Measurements from ENCODE around the gene NRAP. TPM values are rescaled to one million over a fixed set of nuclear protein-coding genes. Genes with fewer than 3 reads are reported as not detected.

NRAP gene
- total and polyA plus RNA-seq, 7 donors, result 41.4 to 2,239 (median 1,429) TPM

- ATAC-seq, result no peak
- Histone ChIP-seq H3K27me3 (ENCODE audit: insufficient read depth in 3 of 3, low read length in 2 of 3) (no peaks in the 10 kb centered on the region), H3K4me3 (no peak overlapping the region), H3K36me3 (ENCODE audit: insufficient read depth in 1 of 2, low read depth in 1 of 2) (peaks cover 4 to 100% of the 10 kb centered on the region in 2 donors), H3K4me1 (no peaks in the 10 kb centered on the region), H3K9me3 (no peaks in the 10 kb centered on the region), H3K27ac (no peak overlapping the region)
- WGBS, 3 donors, result 78 to 84% (median 82%) methylated on average over 8 of the region's 8 CpGs
- intact Hi-C loops (cut with DNase I), result no loop called here
- DNase-seq, result no peak
- TF ChIP-seq, protein P1, sequence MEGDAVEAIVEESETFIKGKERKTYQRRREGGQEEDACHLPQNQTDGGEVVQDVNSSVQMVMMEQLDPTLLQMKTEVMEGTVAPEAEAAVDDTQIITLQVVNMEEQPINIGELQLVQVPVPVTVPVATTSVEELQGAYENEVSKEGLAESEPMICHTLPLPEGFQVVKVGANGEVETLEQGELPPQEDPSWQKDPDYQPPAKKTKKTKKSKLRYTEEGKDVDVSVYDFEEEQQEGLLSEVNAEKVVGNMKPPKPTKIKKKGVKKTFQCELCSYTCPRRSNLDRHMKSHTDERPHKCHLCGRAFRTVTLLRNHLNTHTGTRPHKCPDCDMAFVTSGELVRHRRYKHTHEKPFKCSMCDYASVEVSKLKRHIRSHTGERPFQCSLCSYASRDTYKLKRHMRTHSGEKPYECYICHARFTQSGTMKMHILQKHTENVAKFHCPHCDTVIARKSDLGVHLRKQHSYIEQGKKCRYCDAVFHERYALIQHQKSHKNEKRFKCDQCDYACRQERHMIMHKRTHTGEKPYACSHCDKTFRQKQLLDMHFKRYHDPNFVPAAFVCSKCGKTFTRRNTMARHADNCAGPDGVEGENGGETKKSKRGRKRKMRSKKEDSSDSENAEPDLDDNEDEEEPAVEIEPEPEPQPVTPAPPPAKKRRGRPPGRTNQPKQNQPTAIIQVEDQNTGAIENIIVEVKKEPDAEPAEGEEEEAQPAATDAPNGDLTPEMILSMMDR (IDR thresholded peaks at IDR 0.05), result no peak
Measured at GRCh38 chr10:113592380-113592779, 71.5 kb downstream of the NRAP start.

GRCh38 chr10:113590581-113590980, 73.3 kb downstream of the NRAP start:
- Histone ChIP-seq H3K27ac (peak overlapping the region; percentile 50), H3K36me3 (ENCODE audit: insufficient read depth in 1 of 2, low read depth in 1 of 2) (peaks cover 0 to 91% of the 10 kb centered on the region in 2 donors), H3K4me3 (no peak overlapping the region), H3K4me1 (no peaks in the 10 kb centered on the region), H3K27me3 (ENCODE audit: insufficient read depth in 3 of 3, low read length in 2 of 3) (no peaks in the 10 kb centered on the region), H3K9me3 (no peaks in the 10 kb centered on the region)
- DNase-seq (peak in 1 of 2 donors; percentile 59), ATAC-seq (peak; percentile 4 to 55 (median 30))
- intact Hi-C loops (cut with DNase I), result no loop called here
- 35 to 41% (median 38%) methylated on average over 12 of the region's 12 CpGs for WGBS, 3 donors
- TF ChIP-seq, protein P1 (IDR thresholded peaks at IDR 0.05), result no peak

- TF ChIP-seq, protein P1 (IDR thresholded peaks at IDR 0.05), result no peak
- intact Hi-C loops (cut with DNase I), result no loop called here
- no peaks in the 10 kb centered on the region for H3K4me1 ChIP-seq
- no peak overlapping the region for H3K4me3 ChIP-seq
- 58 to 66% (median 65%) methylated on average over 13 of the region's 13 CpGs for WGBS, 3 donors
- no peaks in the 10 kb centered on the region for H3K27me3 ChIP-seq (ENCODE audit: insufficient read depth in 3 of 3, low read length in 2 of 3)
- no peak for ATAC-seq
- H3K36me3 ChIP-seq (ENCODE audit: insufficient read depth in 1 of 2, low read depth in 1 of 2), result peaks cover 0 to 78% of the 10 kb centered on the region in 2 donors
- peak overlapping the region; percentile 50 for H3K27ac ChIP-seq
- no peak for DNase-seq
- H3K9me3 ChIP-seq, result no peaks in the 10 kb centered on the region
Measured at GRCh38 chr10:113589201-113589770, 74.6 kb downstream of the NRAP start.

GRCh38 chr10:113585949-113586348, 77.9 kb downstream of the NRAP start:
- H3K27ac ChIP-seq, result peak overlapping the region; percentile 75
- H3K9me3 ChIP-seq, result no peaks in the 10 kb centered on the region
- TF ChIP-seq, protein P1 (IDR thresholded peaks at IDR 0.05), result no peak
- no peak overlapping the region for H3K4me3 ChIP-seq
- ATAC-seq (peak; percentile 51 to 57 (median 54)), DNase-seq (no peak)
- peaks cover 12% of the 10 kb centered on the region for H3K4me1 ChIP-seq
- 27 to 38% (median 36%) methylated on average over 1 of the region's 1 CpG for WGBS, 3 donors
- peaks cover 0 to 44% of the 10 kb centered on the region in 2 donors for H3K36me3 ChIP-seq (ENCODE audit: insufficient read depth in 1 of 2, low read depth in 1 of 2)
- H3K27me3 ChIP-seq (ENCODE audit: insufficient read depth in 3 of 3, low read length in 2 of 3), result no peaks in the 10 kb centered on the region
- intact Hi-C loops (cut with DNase I), result no loop called here

DNA sequence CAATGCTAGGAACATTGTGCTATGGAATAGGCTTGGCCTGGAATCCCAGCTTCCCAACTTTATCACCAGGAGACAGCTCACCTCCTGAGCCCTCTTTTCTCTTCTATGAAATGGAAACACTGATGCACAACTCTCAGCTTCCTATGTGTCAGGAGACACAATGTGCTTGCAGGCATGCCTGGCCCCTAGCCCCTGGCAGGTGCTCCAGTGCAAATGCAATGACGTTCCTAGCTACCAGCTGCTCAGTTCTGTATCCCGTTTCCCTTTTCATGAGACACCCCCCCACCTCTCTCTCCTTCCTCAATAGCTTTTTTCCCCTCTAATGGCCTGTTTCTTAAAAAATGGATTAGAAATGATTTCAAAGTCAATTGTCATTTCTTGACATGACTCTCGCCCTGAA, 80.3 kb downstream of the NRAP start:
- no peak overlapping the region for H3K4me3 ChIP-seq
- ATAC-seq (peak; percentile 69 to 85 (median 82)), DNase-seq (peak; percentile 45 to 86)
- peaks cover 0 to 20% of the 10 kb centered on the region in 2 donors for H3K36me3 ChIP-seq (ENCODE audit: insufficient read depth in 1 of 2, low read depth in 1 of 2)
- TF ChIP-seq, protein P1 (IDR thresholded peaks at IDR 0.05), result no peak
- peak overlapping the region; percentile 75 for H3K27ac ChIP-seq
- intact Hi-C loops (cut with DNase I), result no loop called here
- WGBS, 3 donors, result 33 to 46% (median 35%) methylated on average over 3 of the region's 3 CpGs
- no peaks in the 10 kb centered on the region for H3K9me3 ChIP-seq
- H3K27me3 ChIP-seq (ENCODE audit: insufficient read depth in 3 of 3, low read length in 2 of 3), result no peaks in the 10 kb centered on the region
- H3K4me1 ChIP-seq, result peaks cover 23% of the 10 kb centered on the region
